ENCODE results near the gene IL17RA.

Gene IL17RA

DNA sequence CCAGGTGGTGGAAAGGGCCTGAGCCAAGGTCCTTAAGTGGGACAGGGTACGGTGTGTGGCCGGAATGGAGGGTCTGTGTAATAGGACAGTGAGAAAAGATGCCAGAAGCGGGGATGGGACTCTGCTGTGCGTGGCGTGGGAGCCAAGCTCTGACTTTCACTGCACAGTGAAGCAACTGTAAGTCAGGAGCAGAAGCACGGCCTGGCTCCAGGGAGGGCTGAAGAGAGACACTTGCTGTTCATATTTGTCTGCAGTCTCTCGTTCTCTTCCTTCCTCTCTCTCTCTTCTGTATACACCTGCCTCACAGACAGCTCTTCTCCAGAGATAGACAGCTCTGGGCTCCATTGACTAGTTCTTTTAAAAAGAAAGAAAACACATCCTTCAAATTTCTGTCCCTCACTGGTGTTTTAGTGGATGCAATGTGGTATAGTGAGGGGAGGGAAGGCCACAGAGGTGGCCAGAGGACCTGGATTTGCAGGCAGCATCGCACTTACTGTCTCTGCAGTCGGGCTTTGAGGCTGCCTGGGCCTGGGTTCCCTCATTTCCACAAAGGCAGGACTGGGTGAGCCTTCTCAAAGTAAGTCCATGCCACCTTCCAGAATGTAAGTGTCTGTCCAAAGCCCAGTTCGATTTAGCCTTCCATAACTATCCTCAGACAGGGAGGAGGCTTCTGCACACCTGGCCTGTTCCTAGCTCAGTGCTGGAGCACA is 2.1 kb downstream of the IL17RA start:
- no peaks in the 10 kb centered on the region for H3K9me3 ChIP-seq (ENCODE audit: low read length)
- peaks cover 5% of the 10 kb centered on the region; the same call in 1 of the 2 replicates for H3K27me3 ChIP-seq (ENCODE audit: insufficient read depth, low read length)
- H4K20me1 ChIP-seq (ENCODE audit: insufficient read depth, low read length), result 0 out of 2 replicates have a peak, but pooled peaks cover 2% of the 10 kb centered on the region
- no peaks in the 10 kb centered on the region for H3K9me2 ChIP-seq (ENCODE audit: low read depth, low read length)
- H3K36me3 ChIP-seq (ENCODE audit: insufficient read depth, low read length), result no peaks in the 10 kb centered on the region; the same call in 1 of the 2 replicates
- H3K4me2 ChIP-seq (ENCODE audit: low read length), result peak overlapping the region; percentile 58
- H3F3A ChIP-seq (ENCODE audit: insufficient read depth, low read length), result no peaks in the 10 kb centered on the region
- no peak overlapping the region for H2AFZ ChIP-seq (ENCODE audit: low read length)
- H3K4me1 ChIP-seq (ENCODE audit: insufficient read depth, low read length, severe bottlenecking), result peaks cover 40% of the 10 kb centered on the region
- peak overlapping the region; percentile 15 for H3K4me3 ChIP-seq (ENCODE audit: low read depth, low read length, poor library complexity, severe bottlenecking)
- no peaks in the 10 kb centered on the region for H3K79me2 ChIP-seq (ENCODE audit: insufficient read depth, low read length)
- peak overlapping the region; percentile 17 for H3K27ac ChIP-seq (ENCODE audit: low read depth, low read length, poor library complexity, severe bottlenecking)
- no peak for TF ChIP-seq CTCF (IDR thresholded peaks at IDR 0.05; ENCODE audit: low read length)
- no peak for TF ChIP-seq EZH2 (IDR thresholded peaks at IDR 0.05; ENCODE audit: borderline replicate concordance, low read length)
- H3K9ac ChIP-seq (ENCODE audit: low read length), result no peak overlapping the region; the same call in 1 of the 2 replicates

- Histone ChIP-seq H3K4me2 (ENCODE audit: low read length) (peak overlapping the region; percentile 58), H3K4me1 (ENCODE audit: insufficient read depth, low read length, severe bottlenecking) (peaks cover 40% of the 10 kb centered on the region), H3K9ac (ENCODE audit: low read length) (no peak overlapping the region; the same call in 1 of the 2 replicates), H3K27me3 (ENCODE audit: insufficient read depth, low read length) (peaks cover 5% of the 10 kb centered on the region; the same call in 1 of the 2 replicates), H3F3A (ENCODE audit: insufficient read depth, low read length) (no peaks in the 10 kb centered on the region), H2AFZ (ENCODE audit: low read length) (no peak overlapping the region), H3K9me2 (ENCODE audit: low read depth, low read length) (no peaks in the 10 kb centered on the region), H3K36me3 (ENCODE audit: insufficient read depth, low read length) (no peaks in the 10 kb centered on the region; the same call in 1 of the 2 replicates), H3K79me2 (ENCODE audit: insufficient read depth, low read length) (no peaks in the 10 kb centered on the region), H3K27ac (ENCODE audit: low read depth, low read length, poor library complexity, severe bottlenecking) (peak overlapping the region; percentile 17), H3K4me3 (ENCODE audit: low read depth, low read length, poor library complexity, severe bottlenecking) (peak overlapping the region; percentile 15), H3K9me3 (ENCODE audit: low read length) (no peaks in the 10 kb centered on the region), H4K20me1 (ENCODE audit: insufficient read depth, low read length) (0 out of 2 replicates have a peak, but pooled peaks cover 2% of the 10 kb centered on the region)
- no peak for TF ChIP-seq CTCF (IDR thresholded peaks at IDR 0.05; ENCODE audit: low read length)
- TF ChIP-seq EZH2 (IDR thresholded peaks at IDR 0.05; ENCODE audit: borderline replicate concordance, low read length), result no peak
Observed at GRCh38 chr22:17087498-17088131, 2.8 kb downstream of the IL17RA start.

DNA sequence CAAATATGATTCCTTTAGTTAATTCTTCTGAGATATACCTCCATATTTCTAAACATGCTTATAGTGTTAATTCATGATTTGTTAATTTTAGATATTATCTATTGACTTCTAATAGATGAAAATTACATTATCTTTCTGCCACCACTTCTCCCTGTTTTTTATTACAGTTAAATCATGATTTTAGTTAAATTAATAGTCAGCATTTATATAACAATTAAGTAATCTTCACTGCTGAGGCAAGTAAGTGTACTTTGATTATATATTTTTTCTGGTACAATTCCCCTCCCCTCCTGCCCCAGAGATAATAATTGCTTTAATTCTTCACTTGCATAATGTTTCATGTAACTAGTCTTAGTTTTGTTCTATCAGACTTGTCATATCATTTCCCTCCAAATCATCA is 5.8 kb downstream of the IL17RA start:
- Histone ChIP-seq H3K9ac (ENCODE audit: low read length) (no peak overlapping the region), H3K27me3 (ENCODE audit: insufficient read depth, low read length) (peaks cover 5% of the 10 kb centered on the region; the same call in 1 of the 2 replicates), H3K4me2 (ENCODE audit: low read length) (no peak overlapping the region), H3K79me2 (ENCODE audit: insufficient read depth, low read length) (no peaks in the 10 kb centered on the region), H3K9me2 (ENCODE audit: low read depth, low read length) (no peaks in the 10 kb centered on the region), H3K9me3 (ENCODE audit: low read length) (no peaks in the 10 kb centered on the region), H2AFZ (ENCODE audit: low read length) (no peak overlapping the region), H3K27ac (ENCODE audit: low read depth, low read length, poor library complexity, severe bottlenecking) (no peak overlapping the region), H3K36me3 (ENCODE audit: insufficient read depth, low read length) (no peaks in the 10 kb centered on the region; the same call in 1 of the 2 replicates), H3K4me3 (ENCODE audit: low read depth, low read length, poor library complexity, severe bottlenecking) (no peak overlapping the region), H3F3A (ENCODE audit: insufficient read depth, low read length) (no peaks in the 10 kb centered on the region), H4K20me1 (ENCODE audit: insufficient read depth, low read length) (0 out of 2 replicates have a peak, but pooled peaks cover 2% of the 10 kb centered on the region), H3K4me1 (ENCODE audit: insufficient read depth, low read length, severe bottlenecking) (peaks cover 29% of the 10 kb centered on the region)
- TF ChIP-seq CTCF (IDR thresholded peaks at IDR 0.05; ENCODE audit: low read length) (no peak), EZH2 (IDR thresholded peaks at IDR 0.05; ENCODE audit: borderline replicate concordance, low read length) (no peak)

Data from OCI-LY1 (cell line).